GM04504 (cell line): ENCODE data around the gene HOXA1.
A peak's percentile ranks its signal among the peaks of the same experiment; 100 is the strongest.

ENCODE experiments used
- DNase-seq: peaks from one replicate; pipeline ENCODE4 v3.0.0-alpha.2; 2012; ENCODE audit warnings: low read depth

Gene HOXA1

GRCh38 chr7:27092819-27093110 is 3.0 kb downstream of the HOXA1 start:
- DNase-seq, result no peak

GRCh38 chr7:27091941-27092818 is 3.6 kb downstream of the HOXA1 start:
- no peak for DNase-seq

GRCh38 chr7:27091105-27091504 is 4.7 kb downstream of the HOXA1 start:
- no peak for DNase-seq

GRCh38 chr7:27088002-27088922 is 7.5 kb downstream of the HOXA1 start:
- DNase-seq, result no peak

GRCh38 chr7:27083646-27084045 is 12.2 kb downstream of the HOXA1 start:
- DNase-seq, result no peak

GRCh38 chr7:27082171-27082570 is 13.6 kb downstream of the HOXA1 start:
- no peak for DNase-seq

GRCh38 chr7:27080844-27081436 is 14.9 kb downstream of the HOXA1 start:
- DNase-seq, result no peak

- DNase-seq, result no peak
These were observed 16.4 kb downstream of the HOXA1 start for GRCh38 chr7:27079234-27079975.

- DNase-seq, result no peak
These were observed 17.1 kb downstream of the HOXA1 start for GRCh38 chr7:27078616-27079233.

GRCh38 chr7:27073076-27073475 is 22.7 kb downstream of the HOXA1 start:
- DNase-seq, result no peak

GRCh38 chr7:27071622-27072390 is 24.0 kb downstream of the HOXA1 start:
- DNase-seq, result no peak

- DNase-seq, result no peak
These were observed 27.5 kb downstream of the HOXA1 start for GRCh38 chr7:27068259-27068658.

- DNase-seq, result peak; percentile 75
These were observed 29.7 kb downstream of the HOXA1 start for GRCh38 chr7:27066148-27066547.

- DNase-seq, result no peak
These were observed 30.1 kb downstream of the HOXA1 start for GRCh38 chr7:27065709-27066108.

GRCh38 chr7:27064661-27065060 is 31.1 kb downstream of the HOXA1 start:
- DNase-seq, result no peak

GRCh38 chr7:27064159-27064558 is 31.6 kb downstream of the HOXA1 start:
- DNase-seq, result no peak

GRCh38 chr7:27062946-27063345 is 32.9 kb downstream of the HOXA1 start:
- no peak for DNase-seq

- no peak for DNase-seq
These were observed 42.6 kb downstream of the HOXA1 start for GRCh38 chr7:27053153-27053552.

- no peak for DNase-seq
These were observed 44.3 kb downstream of the HOXA1 start for GRCh38 chr7:27051451-27051850.

- DNase-seq, result no peak
These were observed 47.4 kb downstream of the HOXA1 start for GRCh38 chr7:27048438-27048837.
